ENCODE measurements around the gene FIBP. TPM values are rescaled to one million over a fixed set of nuclear protein-coding genes. Genes with fewer than 3 reads are reported as not detected.

The FIBP gene
- total and polyA plus RNA-seq, 2 donors (not counting 3 experiments of a cell fraction or from before 2014, with no cell fraction given), result 105 to 162 TPM

GRCh38 chr11:65869643-65870306 is 18.5 kb downstream of the FIBP start:
- H3K9ac ChIP-seq (replicated peaks; ENCODE audit: extremely low read depth, insufficient read depth, low read length), result no peak overlapping the region
- no TSS peak for BruUV-seq (replicated peaks)
- ChIA-PET CTCF (interaction anchor here (1.1 to 7.1 kb wide), 3 partner anchors 10 to 18 kb away, joined by 3 to 73 read pairs (median 16); partner anchors contain the start of genes CFL1, FIBP and MUS81), POLR2A (interaction anchor here (0.9 to 1.5 kb wide), 3 partner anchors 9 to 21 kb away, joined by 3 to 4 read pairs (median 3); partner anchors contain the start of gene CCDC85B)
- H3K4me1 ChIP-seq (ENCODE audit: control insufficient read depth, extremely low read depth, insufficient read depth, low read length), result peaks cover 17% of the 10 kb centered on the region
- no peak overlapping the region for H3K4me2 ChIP-seq (ENCODE audit: insufficient read depth, low read length)
- peaks cover 6 to 34% of the 10 kb centered on the region in 2 experiments for H3K36me3 ChIP-seq (ENCODE audit: control insufficient read depth in 2 of 2, extremely low read depth in 1 of 2, insufficient read depth in 2 of 2, low read length in 2 of 2)
- H3K9me1 ChIP-seq (replicated peaks; ENCODE audit: control insufficient read depth, extremely low read depth, insufficient read depth, low read length), result no peaks in the 10 kb centered on the region
- H3K27me3 ChIP-seq (ENCODE audit: control insufficient read depth in 2 of 2, insufficient read depth in 2 of 2, low read length in 2 of 2), result no peaks in the 10 kb centered on the region
- TF ChIP-seq GATA2 (IDR thresholded peaks at IDR 0.05; ENCODE audit: insufficient read depth, insufficient read length, low read depth, low read length), result no peak
- TF ChIP-seq FOS (IDR thresholded peaks at IDR 0.05; ENCODE audit: borderline replicate concordance, insufficient read depth, low read length), result no peak
- TF ChIP-seq MYC (IDR thresholded peaks at IDR 0.05; ENCODE audit: low read depth, low read length), result no peak
- no peak for TF ChIP-seq EZH2 (IDR thresholded peaks at IDR 0.05; ENCODE audit: borderline replicate concordance, low read depth, low read length, severe bottlenecking)
- TF ChIP-seq POLR2AphosphoS5 (IDR thresholded peaks at IDR 0.05; ENCODE audit: insufficient read depth, low read depth, low read length), result no peak
- no peak for TF ChIP-seq CTCF (IDR thresholded peaks at IDR 0.05; ENCODE audit: extremely low read depth in 1 of 2, insufficient read depth in 1 of 2, low read depth in 1 of 2, low read length in 2 of 2)
- no peak for TF ChIP-seq JUN (IDR thresholded peaks at IDR 0.05; ENCODE audit: borderline replicate concordance, insufficient read depth, insufficient read length, low read depth)
- TF ChIP-seq POLR2A (IDR thresholded peaks at IDR 0.05; ENCODE audit: low read depth, low read length), result no peak
- TF ChIP-seq MAX (IDR thresholded peaks at IDR 0.05; ENCODE audit: insufficient read depth, insufficient read length), result no peak
- no peaks in the 10 kb centered on the region for H4K20me1 ChIP-seq (replicated peaks; ENCODE audit: control insufficient read depth, extremely low read depth, insufficient read depth, low read length)
- H2AFZ ChIP-seq (ENCODE audit: low read depth, low read length), result no peak overlapping the region
- H3K9me3 ChIP-seq (replicated peaks; ENCODE audit: control insufficient read depth, insufficient read depth, low read length), result no peaks in the 10 kb centered on the region
- no peak overlapping the region for H3K4me3 ChIP-seq (replicated peaks in 1 of 3; ENCODE audit: insufficient read depth in 1 of 3, low read depth in 1 of 3, low read length in 3 of 3)
- H3K79me2 ChIP-seq (ENCODE audit: control insufficient read depth, insufficient read depth, low read length), result peaks cover 2% of the 10 kb centered on the region
- dilution Hi-C loops (cut with MboI; ENCODE audit: extremely low pct_ligation_motif_present, low sequenced_read_pairs) (no loop called here), intact Hi-C loops (cut with micrococcal nuclease) (no loop called here)
- no peak for DNase-seq (ENCODE audit: low read depth, low spot score)
- no peak overlapping the region for H3K27ac ChIP-seq (ENCODE audit: insufficient read depth, low read depth, low read length)
- no peak for FAIRE-seq
